ENCODE data around the gene SENP6. TPM values are rescaled to one million over a fixed set of nuclear protein-coding genes. Genes with fewer than 3 reads are reported as not detected.
"Not testable (repeated sequence)": the region's sequence is repeated elsewhere in the genome, so short reads cannot be mapped to it uniquely, and the experiment has no call there.

SENP6 gene
- total RNA-seq, 6 experiments from 2014 or later: 52.0 to 63.1 (median 57.4) TPM

GRCh38 chr6:75623491-75623890, 21.8 kb downstream of the SENP6 start:
- Mint-ChIP-seq H3K27me3 (ENCODE audit: insufficient read depth) (no peaks in the 10 kb centered on the region), H3K4me3 (no peak overlapping the region), H3K36me3 (ENCODE audit: low read depth) (peaks cover 13% of the 10 kb centered on the region), H3K4me1 (ENCODE audit: low read depth) (peaks cover 25% of the 10 kb centered on the region; the same call in 1 of the 2 replicates), H3K27ac (no peak overlapping the region; the same call in 1 of the 2 replicates), H3K9me3 (no peaks in the 10 kb centered on the region)
- DNase-seq: no peak
- no peak for TF ChIP-seq CTCF (IDR thresholded peaks at IDR 0.05)

GRCh38 chr6:75624335-75624734, 22.7 kb downstream of the SENP6 start:
- no peak for DNase-seq
- Mint-ChIP-seq H3K9me3 (no peaks in the 10 kb centered on the region), H3K27me3 (ENCODE audit: insufficient read depth) (no peaks in the 10 kb centered on the region), H3K27ac (no peak overlapping the region), H3K4me3 (no peak overlapping the region), H3K4me1 (ENCODE audit: low read depth) (peaks cover 21% of the 10 kb centered on the region; the same call in 1 of the 2 replicates), H3K36me3 (ENCODE audit: low read depth) (peaks cover 11% of the 10 kb centered on the region)
- no peak for TF ChIP-seq CTCF (IDR thresholded peaks at IDR 0.05)

DNA sequence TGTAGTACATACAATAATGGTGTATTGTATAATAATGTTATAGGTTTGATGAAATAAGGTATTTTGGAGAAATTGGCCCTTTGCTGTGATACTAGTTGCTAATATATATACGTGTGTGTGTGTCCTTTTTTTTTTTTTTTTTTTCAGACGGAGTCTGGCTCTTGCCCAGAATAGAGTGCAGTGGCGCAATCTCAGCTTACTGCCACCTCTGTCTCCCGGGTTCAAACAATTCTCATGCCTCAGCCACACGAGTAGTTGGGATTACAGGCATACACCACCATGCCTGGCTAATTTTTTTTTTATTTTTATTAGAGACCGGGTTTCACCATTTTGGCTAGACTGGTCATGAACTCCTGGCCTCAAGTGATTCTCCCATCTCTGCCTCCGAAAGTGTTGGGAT, 23.3 kb downstream of the SENP6 start:
- no peak for TF ChIP-seq CTCF (IDR thresholded peaks at IDR 0.05)
- no peaks in the 10 kb centered on the region for H3K27me3 Mint-ChIP-seq (ENCODE audit: insufficient read depth)

GRCh38 chr6:75626561-75626960, 24.9 kb downstream of the SENP6 start:
- peaks cover 4% of the 10 kb centered on the region for H3K4me1 Mint-ChIP-seq (ENCODE audit: low read depth)
- no peak overlapping the region for H3K4me3 Mint-ChIP-seq
- no peak overlapping the region for H3K27ac Mint-ChIP-seq
- peaks cover 11% of the 10 kb centered on the region for H3K36me3 Mint-ChIP-seq (ENCODE audit: low read depth)
- TF ChIP-seq CTCF (IDR thresholded peaks at IDR 0.05): no peak
- no peak for DNase-seq
- H3K9me3 Mint-ChIP-seq: no peaks in the 10 kb centered on the region
- no peaks in the 10 kb centered on the region for H3K27me3 Mint-ChIP-seq (ENCODE audit: insufficient read depth)

More for the DNA sequence above, 23.3 kb downstream of the SENP6 start:
- H3K27ac Mint-ChIP-seq: no peak overlapping the region
- H3K4me1 Mint-ChIP-seq (ENCODE audit: low read depth): peaks cover 20% of the 10 kb centered on the region; the same call in 1 of the 2 replicates
- no peak for DNase-seq
- no peak overlapping the region for H3K4me3 Mint-ChIP-seq
- peaks cover 11% of the 10 kb centered on the region for H3K36me3 Mint-ChIP-seq (ENCODE audit: low read depth)
- no peaks in the 10 kb centered on the region for H3K9me3 Mint-ChIP-seq

DNA sequence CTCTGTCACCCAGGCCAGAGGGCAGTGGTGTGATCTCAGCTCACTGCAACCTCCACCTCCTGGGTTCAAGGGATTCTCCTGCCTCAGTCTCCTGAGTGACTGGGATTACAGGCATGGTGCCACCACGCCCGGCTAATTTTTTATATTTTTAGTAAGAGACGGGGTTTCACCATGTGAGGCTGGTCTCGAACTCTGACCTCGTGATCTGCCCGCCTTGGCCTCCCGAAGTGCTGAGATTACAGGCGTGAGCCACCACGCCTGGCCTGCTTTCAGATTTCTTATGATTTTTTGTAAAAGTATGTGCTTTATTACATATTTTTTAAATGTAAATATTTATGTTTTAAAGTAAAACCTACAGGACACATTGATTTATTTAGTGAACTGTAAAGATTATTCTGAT, 26.0 kb downstream of the SENP6 start:
- H3K4me3 Mint-ChIP-seq; H3K27me3 Mint-ChIP-seq (ENCODE audit: insufficient read depth); H3K27ac Mint-ChIP-seq; H3K9me3 Mint-ChIP-seq; DNase-seq; H3K4me1 Mint-ChIP-seq (ENCODE audit: low read depth); H3K36me3 Mint-ChIP-seq (ENCODE audit: low read depth): not testable (repeated sequence)

- Mint-ChIP-seq H3K4me3 (no peak overlapping the region), H3K4me1 (ENCODE audit: low read depth) (peaks cover 8% of the 10 kb centered on the region), H3K36me3 (ENCODE audit: low read depth) (peaks cover 4% of the 10 kb centered on the region; the same call in 1 of the 2 replicates), H3K27ac (peak overlapping the region; percentile 38; the same call in 1 of the 2 replicates), H3K27me3 (ENCODE audit: insufficient read depth) (no peaks in the 10 kb centered on the region), H3K9me3 (no peaks in the 10 kb centered on the region)
- no peak for DNase-seq
- TF ChIP-seq CTCF (IDR thresholded peaks at IDR 0.05): no peak
These were observed 30.4 kb downstream of the SENP6 start for GRCh38 chr6:75631859-75632635.
